ENCODE measurements around the gene AKR1B1. TPM values are rescaled to one million over a fixed set of nuclear protein-coding genes. Genes with fewer than 3 reads are reported as not detected.

The AKR1B1 gene
- total RNA-seq, 2 experiments from 2014 or later: 75.7 to 167 TPM

DNA sequence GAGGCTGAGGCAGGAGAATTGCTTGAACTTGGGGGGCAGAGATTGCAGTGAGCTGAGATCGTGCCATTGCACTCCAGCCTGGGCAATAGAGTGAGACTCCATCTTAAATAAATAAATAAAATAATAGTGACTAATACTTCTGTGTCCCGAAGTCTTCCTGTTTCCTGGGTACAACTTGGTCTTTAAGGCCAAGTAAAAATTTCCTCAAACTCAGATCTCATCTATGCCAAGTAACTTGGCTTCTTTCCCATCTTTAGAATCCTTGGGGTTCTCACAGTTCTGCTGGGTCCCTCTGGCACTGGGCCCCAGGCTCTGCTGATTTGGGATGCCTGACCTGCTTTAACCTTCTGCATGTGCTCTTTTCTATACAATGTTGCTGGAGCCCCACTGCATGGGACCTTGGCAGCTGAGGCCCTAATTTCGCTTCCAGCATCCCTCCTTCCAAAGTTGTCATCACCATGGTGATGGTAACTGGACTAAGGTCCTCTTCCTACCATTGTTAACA, 45.8 kb upstream of the AKR1B1 start:
- no peaks in the 10 kb centered on the region for H3K9me2 ChIP-seq (ENCODE audit: insufficient read depth, low read length)
- no TSS peak for BruUV-seq (replicated peaks)
- H3K4me2 ChIP-seq (ENCODE audit: low read length): no peak overlapping the region
- no peaks in the 10 kb centered on the region for H3K36me3 ChIP-seq (ENCODE audit: insufficient read depth, low read length)
- no peak overlapping the region for H3K27ac ChIP-seq (ENCODE audit: low read depth, low read length, poor library complexity, severe bottlenecking)
- H3K9me3 ChIP-seq (ENCODE audit: low read length): no peaks in the 10 kb centered on the region
- no peak for DNase-seq (ENCODE audit: low spot score)
- H3K4me3 ChIP-seq (ENCODE audit: low read depth, low read length, poor library complexity, severe bottlenecking): no peak overlapping the region
- no peaks in the 10 kb centered on the region for H3K79me2 ChIP-seq (ENCODE audit: insufficient read depth, low read depth, low read length)
- CTCF ChIA-PET (ENCODE audit: unreplicated experiment): no interaction called here
- H4K20me1 ChIP-seq (ENCODE audit: insufficient read depth, low read length): no peaks in the 10 kb centered on the region
- TF ChIP-seq CTCF (conservative IDR thresholded peaks at IDR 0.05; ENCODE audit: low read length): no peak
- no peak for TF ChIP-seq EZH2phosphoT487 (IDR thresholded peaks at IDR 0.05; ENCODE audit: borderline replicate concordance, low read depth, low read length)
- intact Hi-C loops (cut with micrococcal nuclease; ENCODE audit: unreplicated experiment): no loop called here
- POLR2A ChIA-PET: no interaction called here
- H3K4me1 ChIP-seq (ENCODE audit: insufficient read depth, low read length, poor library complexity, severe bottlenecking): no peaks in the 10 kb centered on the region
- no peak overlapping the region for H2AFZ ChIP-seq (ENCODE audit: low read length)

GRCh38 chr7:134502463-134503371, 43.8 kb upstream of the AKR1B1 start:
- H2AFZ ChIP-seq (ENCODE audit: low read length): no peak overlapping the region
- H3K9me3 ChIP-seq (ENCODE audit: low read length): no peaks in the 10 kb centered on the region
- no peak overlapping the region for H3K4me2 ChIP-seq (ENCODE audit: low read length)
- ChIA-PET CTCF (ENCODE audit: unreplicated experiment) (no interaction called here), POLR2A (no interaction called here)
- DNase-seq (ENCODE audit: low spot score): no peak
- no peaks in the 10 kb centered on the region for H3K9me2 ChIP-seq (ENCODE audit: insufficient read depth, low read length)
- no peaks in the 10 kb centered on the region for H3K36me3 ChIP-seq (ENCODE audit: insufficient read depth, low read length)
- no peak overlapping the region for H3K27ac ChIP-seq (ENCODE audit: low read depth, low read length, poor library complexity, severe bottlenecking)
- BruUV-seq (replicated peaks): no TSS peak
- no peak overlapping the region for H3K4me3 ChIP-seq (ENCODE audit: low read depth, low read length, poor library complexity, severe bottlenecking)
- TF ChIP-seq CTCF (conservative IDR thresholded peaks at IDR 0.05; ENCODE audit: low read length) (no peak), EZH2phosphoT487 (IDR thresholded peaks at IDR 0.05; ENCODE audit: borderline replicate concordance, low read depth, low read length) (no peak)
- no peaks in the 10 kb centered on the region for H4K20me1 ChIP-seq (ENCODE audit: insufficient read depth, low read length)
- no peaks in the 10 kb centered on the region for H3K79me2 ChIP-seq (ENCODE audit: insufficient read depth, low read depth, low read length)
- no peaks in the 10 kb centered on the region for H3K4me1 ChIP-seq (ENCODE audit: insufficient read depth, low read length, poor library complexity, severe bottlenecking)
- intact Hi-C loops (cut with micrococcal nuclease; ENCODE audit: unreplicated experiment): no loop called here

GRCh38 chr7:134500982-134501381, 42.1 kb upstream of the AKR1B1 start:
- BruUV-seq (replicated peaks): no TSS peak
- DNase-seq (ENCODE audit: low spot score): no peak
- Histone ChIP-seq H3K27ac (ENCODE audit: low read depth, low read length, poor library complexity, severe bottlenecking) (no peak overlapping the region), H4K20me1 (ENCODE audit: insufficient read depth, low read length) (no peaks in the 10 kb centered on the region), H3K4me2 (ENCODE audit: low read length) (no peak overlapping the region), H3K79me2 (ENCODE audit: insufficient read depth, low read depth, low read length) (no peaks in the 10 kb centered on the region), H3K9me2 (ENCODE audit: insufficient read depth, low read length) (no peaks in the 10 kb centered on the region), H3K4me3 (ENCODE audit: low read depth, low read length, poor library complexity, severe bottlenecking) (no peak overlapping the region), H3K9me3 (ENCODE audit: low read length) (no peaks in the 10 kb centered on the region), H3K36me3 (ENCODE audit: insufficient read depth, low read length) (no peaks in the 10 kb centered on the region), H2AFZ (ENCODE audit: low read length) (no peak overlapping the region), H3K4me1 (ENCODE audit: insufficient read depth, low read length, poor library complexity, severe bottlenecking) (no peaks in the 10 kb centered on the region)
- TF ChIP-seq CTCF (conservative IDR thresholded peaks at IDR 0.05; ENCODE audit: low read length) (no peak), EZH2phosphoT487 (IDR thresholded peaks at IDR 0.05; ENCODE audit: borderline replicate concordance, low read depth, low read length) (no peak)
- ChIA-PET POLR2A (no interaction called here), CTCF (ENCODE audit: unreplicated experiment) (no interaction called here)
- intact Hi-C loops (cut with micrococcal nuclease; ENCODE audit: unreplicated experiment): no loop called here

Measured in OCI-LY7 (cell line).